Lung (tissue), 12 donors: ENCODE measurements around the gene EREG. TPM values are rescaled to one million over a fixed set of nuclear protein-coding genes. Genes with fewer than 3 reads are reported as not detected.
A peak's percentile ranks its signal among the peaks of the same experiment; 100 is the strongest.

Source experiments
- ATAC-seq: fragments of 200-7000 bp; cut with Tn5 transposase; one replicate; pipeline ENCODE4 v1.9.1; 2020; ENCODE audit warnings: moderate number of reproducible peaks; ENCODE audit not compliant: insufficient read depth, low FRiP score
- DNase-seq, 3 donors: peaks; one replicate each; pipeline ENCODE4 v3.0.0-alpha.2; 2013 to 2017
- H3K27ac ChIP-seq, 2 donors: one replicate each; pipeline ENCODE4 v1.5.1; 2013; ENCODE audit warnings: mild to moderate bottlenecking in 2 of 2, moderate library complexity in 2 of 2, control low read depth in 1 of 2, inconsistent platforms in 1 of 2, low read depth in 1 of 2, low read length in 1 of 2
- H3K27me3 ChIP-seq, 3 donors: one replicate each; pipeline ENCODE4 v1.5.1; 2013; ENCODE audit warnings: low read length in 2 of 3; ENCODE audit not compliant: control insufficient read depth in 3 of 3, insufficient read depth in 3 of 3
- H3K36me3 ChIP-seq, 4 donors: one replicate each; pipeline ENCODE4 v1.5.1; 2013; ENCODE audit warnings: low read length in 4 of 4, mild to moderate bottlenecking in 1 of 4, moderate library complexity in 1 of 4; ENCODE audit not compliant: control insufficient read depth in 4 of 4, insufficient read depth in 4 of 4
- H3K4me1 ChIP-seq, 5 donors: one replicate each; pipeline ENCODE4 v1.5.1; 2013; ENCODE audit warnings: low read length in 5 of 5, mild to moderate bottlenecking in 2 of 5, moderate library complexity in 1 of 5; ENCODE audit not compliant: control insufficient read depth in 5 of 5, insufficient read depth in 5 of 5
- H3K4me3 ChIP-seq: one replicate; pipeline ENCODE4 v1.5.1; 2013; ENCODE audit warnings: mild to moderate bottlenecking, control low read depth, moderate library complexity
- H3K9ac ChIP-seq, 2 donors: one replicate each; pipeline ENCODE4 v1.5.1; 2013; ENCODE audit warnings: low read length in 2 of 2, control low read depth in 1 of 2; ENCODE audit not compliant: insufficient read depth in 1 of 2
- H3K9me3 ChIP-seq, 4 donors: one replicate each; pipeline ENCODE4 v1.5.1; 2013; ENCODE audit warnings: low read length in 3 of 4, mild to moderate bottlenecking in 1 of 4, moderate library complexity in 1 of 4; ENCODE audit not compliant: control insufficient read depth in 4 of 4, insufficient read depth in 3 of 4
- CTCF ChIP-seq: IDR thresholded peaks from 2 replicates; pipeline ENCODE4 v1.5.1; 2012; ENCODE audit warnings: mild to moderate bottlenecking; ENCODE audit errors: control extremely low read depth, extremely low read depth
- WGBS, 2 donors: extraction: QIAGEN DNeasy Blood & Tissue Kit; methylation state at CpG; one replicate each; pipeline ENCODE4 v1.1.7; 2013; 5-methylcytosine and 5-hydroxymethylcytosine counted together
- polyA plus RNA-seq, 2 donors: library from polyadenylated mRNA; stranded (reverse); fragments of 200-250 nt; gene quantifications; one replicate each; pipeline ENCODE4 v1.2.1, GENCODE V29; 2013
- total RNA-seq, 2 donors: library from RNA; depleted of rRNA in 1 of 2; stranded (reverse); fragments of >200 nt in 1 of 2; gene quantifications; one replicate each; pipeline ENCODE4 v1.2.1, GENCODE V29; 2014 to 2021
- donor health status: control.
- donor health status: control.
- donor health status: Bipolar disorder and iron deficiency.
- donor health status: healthy.
- donor health status: DM: yes; HTN: yes; CAD: no.

Gene EREG
- total and polyA plus RNA-seq, 4 donors, result 0.14 to 4.0 (median 0.34) TPM

- Histone ChIP-seq H3K9me3 (no peaks in the 10 kb centered on the region), H3K4me3 (no peak overlapping the region), H3K27ac (no peak overlapping the region), H3K9ac (no peak overlapping the region), H3K36me3 (no peaks in the 10 kb centered on the region), H3K27me3 (no peaks in the 10 kb centered on the region), H3K4me1 (no peaks in the 10 kb centered on the region)
- ATAC-seq, result no peak
- peak in 1 of 3 donors; percentile 11 for DNase-seq
- WGBS, 2 donors, result 85 to 94% methylated on average over 2 of the region's 2 CpGs
- no peak for TF ChIP-seq CTCF
These were observed 27.0 kb downstream of the EREG start for GRCh38 chr4:74391890-74392475.

- WGBS, 2 donors, result 83 to 86% methylated on average over 5 of the region's 5 CpGs
- no peak overlapping the region for H3K27ac ChIP-seq
These were observed 29.7 kb downstream of the EREG start for GRCh38 chr4:74394476-74395136.

GRCh38 chr4:74395633-74396032 is 30.7 kb downstream of the EREG start:
- Histone ChIP-seq H3K9me3 (no peaks in the 10 kb centered on the region), H3K4me1 (no peaks in the 10 kb centered on the region), H3K27me3 (no peaks in the 10 kb centered on the region), H3K36me3 (no peaks in the 10 kb centered on the region), H3K27ac (no peak overlapping the region), H3K4me3 (no peak overlapping the region), H3K9ac (no peak overlapping the region)
- no peak for TF ChIP-seq CTCF
- DNase-seq, result no peak
- ATAC-seq, result no peak
- 55 to 66% methylated on average over 2 of the region's 2 CpGs for WGBS, 2 donors

More at GRCh38 chr4:74394476-74395136, 29.7 kb downstream of the EREG start:
- Histone ChIP-seq H3K36me3 (no peaks in the 10 kb centered on the region), H3K9me3 (no peaks in the 10 kb centered on the region), H3K4me3 (no peak overlapping the region), H3K27me3 (no peaks in the 10 kb centered on the region), H3K4me1 (no peaks in the 10 kb centered on the region), H3K9ac (no peak overlapping the region)
- ATAC-seq (no peak), DNase-seq (no peak)
- TF ChIP-seq CTCF, result no peak
